HG02588 (cell line): ENCODE measurements around the gene GPC6.

Experiments used
- ATAC-seq: cut with Tn5 transposase; IDR thresholded peaks from one replicate; pipeline ENCODE4 v1.9.1; 2021; ENCODE audit warnings: mild to moderate bottlenecking, moderate library complexity; ENCODE audit not compliant: unreplicated experiment

Gene GPC6

DNA sequence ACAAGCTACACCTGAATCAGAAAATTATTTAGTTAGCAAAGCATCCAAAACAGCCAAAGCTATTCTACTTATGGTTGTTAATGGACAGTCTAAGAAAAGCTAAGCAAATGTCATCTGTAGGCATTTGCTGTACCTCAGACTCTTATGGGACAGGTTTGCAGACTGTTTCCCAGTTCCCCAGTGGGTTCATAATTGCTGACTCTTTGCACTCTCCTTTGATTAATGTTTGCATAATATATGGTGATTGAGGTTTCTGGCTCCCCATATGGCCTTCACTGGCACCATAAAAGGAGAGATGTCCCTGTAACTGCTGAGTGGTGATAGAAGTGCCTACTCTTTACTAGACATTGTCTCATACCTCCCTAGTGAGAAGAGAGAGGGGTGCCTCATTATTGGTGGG, 142.1 kb downstream of the GPC6 start:
- ATAC-seq, result no peak

DNA sequence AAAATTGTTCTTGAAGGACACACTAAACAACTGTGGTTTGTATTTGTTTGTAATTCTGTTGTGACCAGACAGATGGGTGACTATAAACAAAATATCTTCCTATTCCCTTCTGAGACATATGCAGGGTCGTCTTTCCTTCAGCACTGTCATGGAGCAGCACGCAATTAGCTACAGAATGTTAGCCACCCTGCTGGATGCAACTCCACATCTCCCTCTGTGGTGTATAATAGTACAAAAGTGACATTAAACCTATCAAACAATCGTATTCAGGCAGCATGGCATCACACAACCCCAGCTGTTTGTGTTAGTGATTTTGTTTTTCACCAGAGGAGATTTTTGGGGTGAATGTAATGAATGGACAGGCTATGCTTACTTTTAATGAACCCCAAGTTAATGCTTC, 146.2 kb downstream of the GPC6 start:
- no peak for ATAC-seq

DNA sequence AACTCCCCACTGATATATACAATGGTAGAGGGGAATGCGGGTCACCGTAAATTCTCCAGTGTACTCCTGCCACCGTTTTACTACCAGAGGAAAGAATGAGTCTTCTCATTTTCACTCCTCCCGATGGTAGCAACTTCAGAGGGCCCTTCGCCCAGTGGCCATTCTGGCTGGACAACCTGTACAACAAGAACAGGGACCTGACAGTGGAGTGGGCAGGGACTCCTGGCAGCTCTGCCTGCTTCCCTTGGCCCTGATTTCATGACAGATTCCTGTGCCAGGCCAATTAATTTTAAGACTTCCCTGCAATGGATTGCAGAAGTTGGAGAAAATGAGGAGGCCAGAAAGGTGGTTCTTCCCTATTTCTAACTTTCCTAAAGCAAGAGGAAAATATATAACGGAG, 148.9 kb downstream of the GPC6 start:
- ATAC-seq, result no peak

DNA sequence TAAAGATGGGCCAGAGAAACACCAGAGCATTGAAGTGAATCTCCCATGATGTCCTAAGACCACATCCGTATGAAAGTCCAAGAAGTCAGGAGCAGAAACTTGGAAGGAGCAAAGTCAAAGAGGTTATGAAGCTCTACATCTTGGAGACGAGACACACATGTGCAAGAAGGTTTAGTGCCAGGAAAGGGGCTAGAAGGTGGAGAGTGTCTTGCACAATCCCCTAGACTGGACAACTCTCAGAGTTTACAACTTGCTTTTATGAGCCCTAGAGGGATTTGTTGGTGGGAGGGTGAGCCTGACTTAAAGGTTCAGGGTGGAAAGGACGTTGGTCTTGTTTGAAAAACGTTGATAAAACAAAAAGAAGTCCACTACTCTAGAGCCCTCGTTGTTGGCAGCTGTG, 150.6 kb downstream of the GPC6 start:
- ATAC-seq, result no peak

DNA sequence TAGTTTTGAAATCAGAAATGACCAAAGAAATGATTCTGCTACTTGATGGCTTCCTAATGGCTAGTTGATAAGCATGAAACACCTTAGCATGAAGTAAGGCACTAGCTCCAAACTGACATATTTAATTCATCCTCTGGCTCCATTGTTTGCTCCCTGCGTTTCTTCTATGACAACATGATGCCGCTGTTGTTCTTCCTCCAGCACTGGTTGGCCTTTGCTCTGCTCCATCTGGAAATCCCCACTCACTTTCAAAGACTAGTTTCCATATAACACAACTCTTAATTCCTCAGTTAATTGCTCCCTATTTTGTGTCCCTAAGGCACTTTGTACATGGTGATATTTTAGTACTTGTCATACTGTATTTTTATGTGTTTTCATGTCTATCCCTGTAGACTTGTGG, 151.6 kb downstream of the GPC6 start:
- no peak for ATAC-seq

DNA sequence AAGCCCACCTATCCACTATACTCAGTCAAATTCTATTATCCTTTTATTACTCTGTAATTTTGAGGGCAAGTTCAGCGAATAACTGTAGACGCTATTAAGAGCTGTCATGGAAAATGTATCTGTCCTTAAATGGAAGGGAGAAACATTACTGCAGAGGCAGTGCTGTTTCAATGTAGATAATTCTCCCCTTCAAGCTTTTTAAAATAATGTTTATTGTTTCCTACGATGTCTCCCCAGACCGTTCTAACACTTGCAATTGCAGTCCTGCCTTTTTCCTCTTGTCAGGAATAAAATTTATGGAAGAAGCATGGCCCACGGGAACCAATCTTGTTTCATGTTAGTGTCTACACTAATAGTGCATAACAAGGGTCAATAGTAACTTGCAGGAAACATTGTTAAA, 159.5 kb downstream of the GPC6 start:
- no peak for ATAC-seq

DNA sequence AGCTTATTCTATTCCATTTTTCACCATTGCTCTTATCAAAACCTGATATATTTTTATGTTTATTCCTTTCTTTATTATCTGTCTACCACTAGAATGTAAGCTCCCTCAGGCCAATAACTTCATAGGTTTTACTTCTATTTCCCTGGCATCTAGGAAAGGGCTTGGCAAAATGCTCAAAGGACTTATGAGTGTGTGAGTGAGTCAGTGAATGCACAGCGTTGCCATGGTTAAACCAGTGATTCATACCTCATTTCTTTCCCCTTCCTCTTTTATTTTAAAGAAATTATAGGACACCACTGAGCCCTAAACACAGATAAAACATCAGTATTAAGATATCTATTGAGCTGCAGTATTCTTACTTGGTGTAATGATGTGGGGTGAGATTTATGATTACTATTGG, 162.1 kb downstream of the GPC6 start:
- no peak for ATAC-seq

DNA sequence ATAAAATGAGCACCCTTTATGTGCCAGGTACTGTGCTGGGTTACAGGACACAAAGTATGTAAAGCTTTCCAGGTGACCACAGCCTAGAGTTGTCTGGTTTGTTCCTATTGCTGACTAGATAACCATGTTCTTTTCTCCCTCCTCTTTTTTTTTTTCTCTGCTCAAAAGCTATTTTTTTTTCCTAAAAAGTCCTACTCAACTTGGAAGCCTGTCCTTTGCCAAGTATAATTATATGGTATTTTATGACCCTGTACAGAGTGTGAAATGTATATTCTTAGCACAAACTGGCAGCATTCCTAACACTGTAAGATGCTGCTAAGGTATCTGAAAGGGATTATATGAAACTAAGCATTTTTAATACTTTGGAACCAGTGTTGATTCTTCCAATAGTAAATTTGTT, 171.0 kb downstream of the GPC6 start:
- ATAC-seq, result no peak

DNA sequence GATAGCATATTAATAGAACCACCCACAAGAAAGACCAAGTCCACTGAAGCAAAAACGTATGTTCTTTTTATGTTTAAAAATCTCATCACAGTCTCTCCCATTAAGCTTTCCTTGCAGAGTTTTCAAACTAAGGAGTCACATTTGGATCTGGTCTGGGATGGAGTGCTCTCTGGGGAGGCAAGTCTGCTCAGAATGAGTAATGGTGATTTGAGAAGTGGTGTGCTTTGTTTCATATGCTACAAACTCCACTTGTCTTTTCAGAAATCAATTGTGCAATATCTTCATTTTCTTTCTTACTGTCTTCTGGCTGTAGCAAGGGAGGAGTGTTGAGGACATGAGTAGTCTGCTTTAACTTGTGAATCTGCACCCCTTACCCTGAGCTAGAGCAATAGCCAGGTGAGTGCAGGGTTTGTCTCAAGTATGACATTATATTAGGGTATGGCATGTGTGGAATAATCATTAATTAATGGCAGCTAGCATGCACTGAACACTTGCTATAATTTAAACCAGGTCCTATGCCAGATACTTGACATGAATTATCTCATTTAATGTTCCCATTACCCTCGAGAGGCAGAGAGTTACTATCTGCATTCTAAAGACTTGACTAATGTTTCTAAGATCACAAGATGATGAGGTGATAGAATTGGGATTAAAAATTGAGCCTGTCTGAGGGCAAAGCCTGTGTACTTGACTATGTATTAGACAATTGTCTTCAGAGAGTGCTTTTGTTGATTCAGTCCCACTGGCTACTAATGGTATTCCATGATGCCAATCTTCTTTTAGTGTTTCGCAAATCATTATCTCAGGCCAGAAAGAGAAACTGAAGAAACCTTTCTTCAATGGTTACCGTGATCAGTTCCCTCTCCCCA, 171.8 kb downstream of the GPC6 start:
- ATAC-seq, result no peak

DNA sequence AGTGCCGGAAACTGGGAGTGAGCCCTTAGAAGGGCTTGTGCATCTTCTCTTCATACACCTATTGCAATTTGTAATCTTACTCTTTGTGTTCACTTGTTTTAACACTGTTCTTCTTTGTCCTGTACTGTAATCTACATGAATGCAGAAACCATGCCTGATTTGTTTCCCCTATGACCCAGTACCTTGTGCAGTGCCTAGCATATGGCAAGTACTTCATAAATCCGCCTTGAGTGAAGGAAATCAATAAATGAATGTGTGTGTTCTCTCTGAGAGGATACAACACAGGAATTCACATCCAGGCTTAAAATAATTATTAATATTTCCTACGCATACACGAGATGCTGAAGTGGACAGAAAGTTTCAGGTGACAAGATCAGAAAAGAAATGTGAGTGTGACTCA, 172.6 kb downstream of the GPC6 start:
- ATAC-seq, result no peak

DNA sequence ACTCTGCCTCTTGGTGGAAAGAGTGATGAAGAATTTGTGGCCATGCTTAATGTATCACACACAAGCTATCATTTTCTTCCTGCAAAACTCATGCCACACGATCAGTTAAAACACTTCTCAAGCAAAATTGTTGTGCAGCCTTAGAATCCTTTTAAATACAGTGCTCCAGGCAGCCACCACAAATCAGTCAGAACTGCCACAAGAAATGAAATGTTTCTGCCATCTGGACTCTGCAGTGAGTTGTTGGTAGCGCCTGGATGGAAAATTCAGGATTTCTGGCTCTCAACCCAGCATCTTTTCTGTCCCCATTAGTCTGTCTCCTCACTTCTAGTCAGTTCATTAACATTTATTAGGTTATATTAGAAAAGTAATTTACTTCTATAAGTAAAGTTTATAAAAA, 179.5 kb downstream of the GPC6 start:
- ATAC-seq, result no peak

DNA sequence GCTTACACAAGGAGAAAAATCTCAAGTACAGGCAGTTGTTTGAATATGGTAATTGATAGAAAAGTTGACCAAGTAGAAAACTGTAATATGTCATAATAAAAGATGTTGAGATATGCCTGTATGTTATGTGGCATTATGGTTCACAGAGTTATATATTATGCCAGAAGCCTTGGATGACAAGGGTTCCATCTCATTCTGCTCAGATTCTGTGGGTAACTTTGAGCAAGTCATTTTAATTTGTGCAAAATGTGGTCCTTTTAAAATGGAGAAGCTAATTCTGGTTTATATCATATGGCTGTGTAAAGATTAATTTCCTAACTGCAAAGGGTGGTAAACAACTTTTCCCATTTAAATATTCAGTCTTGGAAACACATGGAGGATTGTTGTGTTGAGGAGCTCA, 180.9 kb downstream of the GPC6 start:
- no peak for ATAC-seq

DNA sequence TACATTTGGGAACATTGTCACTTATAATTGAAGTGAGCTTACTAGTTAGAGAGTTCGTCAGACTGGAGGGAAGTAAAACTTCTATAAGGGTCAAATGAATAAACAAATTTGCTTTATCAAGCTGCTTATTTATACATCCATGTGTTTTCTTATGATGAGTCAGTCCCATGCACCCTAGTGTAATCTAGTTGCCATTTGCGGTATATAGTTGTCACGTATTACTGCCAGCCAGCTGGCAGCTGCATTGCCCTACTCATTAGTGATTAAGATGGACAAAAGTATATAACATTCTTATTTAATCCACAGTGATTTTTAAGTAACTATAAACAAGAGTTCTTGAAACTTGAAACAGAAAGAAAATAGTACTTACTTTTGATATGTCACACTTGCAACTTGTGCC, 182.4 kb downstream of the GPC6 start:
- ATAC-seq, result no peak

DNA sequence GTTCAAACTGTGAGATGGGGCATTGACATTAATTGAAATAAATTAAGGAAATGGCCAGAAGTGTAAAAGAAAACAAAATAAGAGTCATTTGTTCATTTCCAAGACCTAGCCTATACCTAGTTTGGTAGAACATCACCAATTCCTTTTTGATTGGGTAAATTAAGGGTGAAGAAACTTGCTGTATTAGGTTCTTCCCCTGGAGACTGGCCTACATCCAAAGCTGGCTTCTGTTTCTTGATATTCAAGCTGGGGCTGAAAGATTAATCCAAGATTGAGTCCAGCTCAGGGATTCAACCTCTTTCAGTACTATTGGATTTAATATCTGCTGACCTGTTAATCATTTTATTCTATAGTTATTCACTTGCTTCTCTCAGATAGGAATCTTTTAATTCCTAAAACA, 183.2 kb downstream of the GPC6 start:
- no peak for ATAC-seq

DNA sequence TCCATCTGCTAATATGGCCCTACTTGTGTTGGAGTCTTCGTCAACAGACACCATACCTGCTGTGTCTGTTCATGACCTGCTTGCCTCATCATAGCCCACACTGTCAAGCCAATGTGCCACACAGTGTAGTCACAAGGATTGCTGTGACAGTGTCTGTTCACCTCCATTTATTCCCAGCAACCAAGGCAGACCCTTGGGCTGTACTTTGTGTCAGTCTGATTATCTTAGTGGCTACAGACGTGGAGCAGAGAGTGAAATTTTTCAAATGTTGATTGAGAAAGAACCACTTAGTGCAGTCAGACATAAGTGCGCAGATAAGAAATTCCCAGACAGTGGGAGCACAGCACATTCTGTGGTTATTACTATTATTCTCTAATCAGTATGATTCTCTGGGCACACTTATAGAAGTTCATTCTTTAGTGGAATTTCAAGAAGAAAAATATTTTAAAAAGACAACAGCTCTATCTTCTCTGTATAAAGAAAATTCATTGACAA, 184.6 kb downstream of the GPC6 start:
- ATAC-seq, result no peak

DNA sequence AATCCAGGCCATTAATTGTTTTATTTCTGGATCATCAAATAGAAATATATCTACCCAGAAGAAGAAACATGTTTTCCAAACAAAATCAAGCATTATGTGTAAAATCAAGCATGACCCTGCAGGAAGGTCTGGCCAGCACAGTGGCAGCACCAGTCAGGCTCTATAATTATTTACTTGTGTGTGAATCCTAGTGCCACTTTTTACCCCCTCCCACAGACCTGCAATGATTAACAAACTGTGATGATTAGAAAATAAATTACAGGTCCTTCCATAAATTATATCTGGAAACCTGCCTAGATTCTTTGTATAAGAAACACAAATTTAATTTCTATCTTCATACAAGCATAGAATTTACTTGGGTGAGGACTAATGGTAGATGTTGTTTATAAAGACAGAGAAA, 186.1 kb downstream of the GPC6 start:
- ATAC-seq, result no peak

DNA sequence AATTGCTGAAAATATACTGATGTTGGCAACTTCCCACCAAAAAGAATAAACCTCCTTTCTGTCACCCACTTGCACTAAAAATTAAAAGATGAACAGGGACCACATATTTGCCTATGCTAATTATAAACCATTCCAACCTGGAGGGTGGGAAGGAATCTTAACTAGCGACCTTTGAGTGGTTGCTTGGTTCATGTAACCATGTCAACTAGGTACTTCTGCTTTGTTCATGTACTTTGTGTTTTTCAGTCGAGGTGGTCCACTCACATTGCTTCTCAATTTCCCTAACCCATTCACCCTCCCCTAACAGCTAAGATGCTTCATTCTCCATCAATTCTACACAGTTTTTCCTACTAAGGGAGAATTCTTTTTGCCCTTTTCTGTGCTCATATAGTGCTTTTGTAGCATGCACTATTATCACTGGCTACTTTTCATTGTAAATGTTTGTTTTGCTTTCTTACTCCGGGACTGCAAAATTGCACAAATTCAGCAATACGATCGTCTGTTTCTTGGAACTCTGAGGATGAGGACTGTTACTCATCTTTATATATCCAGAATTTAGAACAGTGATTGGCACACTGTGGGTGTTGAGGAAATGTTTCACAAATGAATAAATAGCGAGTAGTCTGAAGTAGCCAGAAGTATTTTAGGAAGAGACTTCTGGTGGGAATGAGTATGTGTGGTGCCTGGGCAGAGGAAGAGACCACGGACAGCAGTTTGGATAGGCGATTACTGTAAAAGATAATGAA, 187.5 kb downstream of the GPC6 start:
- no peak for ATAC-seq

DNA sequence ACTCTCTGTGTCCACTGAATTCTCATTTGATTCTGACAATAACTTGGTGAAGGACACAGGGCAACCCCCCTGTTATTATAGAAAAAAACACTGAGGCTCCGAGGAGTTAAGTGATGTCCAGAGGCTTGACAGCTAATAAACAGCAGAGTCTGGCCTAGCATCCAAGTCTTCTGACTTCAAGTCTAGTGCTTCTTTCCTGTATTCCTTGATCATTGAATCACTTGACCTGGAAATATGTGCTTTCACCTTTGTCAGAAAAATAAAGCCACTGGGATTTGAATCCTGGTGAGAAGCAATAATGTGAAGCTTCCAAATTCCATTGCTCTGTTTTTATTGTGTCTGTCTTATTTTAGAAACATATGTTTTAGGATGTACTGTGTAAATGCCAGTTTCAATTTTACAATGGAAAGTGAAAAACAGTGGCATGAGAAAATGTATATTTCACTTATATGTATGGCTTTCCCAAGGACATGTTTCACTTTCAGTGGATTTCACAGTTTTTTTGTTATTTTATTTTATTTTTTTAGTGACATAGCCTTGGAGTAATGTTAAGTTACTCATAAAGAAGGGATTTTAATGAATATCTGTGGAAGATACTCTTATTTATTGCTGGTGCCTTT, 190.2 kb downstream of the GPC6 start:
- no peak for ATAC-seq

DNA sequence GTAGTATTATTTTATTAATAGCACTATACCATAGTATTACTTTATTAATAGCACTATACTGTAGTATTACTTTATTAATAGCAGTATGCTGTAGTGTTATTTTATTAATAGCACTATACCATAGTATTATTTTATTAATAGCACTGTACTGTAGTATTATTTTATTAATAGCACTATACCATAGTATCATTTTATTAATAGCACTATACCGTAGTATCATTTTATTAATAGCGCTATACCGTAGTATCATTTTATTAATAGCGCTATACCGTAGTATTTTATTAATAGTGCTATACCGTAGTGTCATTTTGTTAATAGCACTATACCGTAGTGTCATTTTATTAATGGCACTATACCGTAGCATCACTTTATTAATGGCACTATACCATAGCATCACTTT, 191.8 kb downstream of the GPC6 start:
- no peak for ATAC-seq

DNA sequence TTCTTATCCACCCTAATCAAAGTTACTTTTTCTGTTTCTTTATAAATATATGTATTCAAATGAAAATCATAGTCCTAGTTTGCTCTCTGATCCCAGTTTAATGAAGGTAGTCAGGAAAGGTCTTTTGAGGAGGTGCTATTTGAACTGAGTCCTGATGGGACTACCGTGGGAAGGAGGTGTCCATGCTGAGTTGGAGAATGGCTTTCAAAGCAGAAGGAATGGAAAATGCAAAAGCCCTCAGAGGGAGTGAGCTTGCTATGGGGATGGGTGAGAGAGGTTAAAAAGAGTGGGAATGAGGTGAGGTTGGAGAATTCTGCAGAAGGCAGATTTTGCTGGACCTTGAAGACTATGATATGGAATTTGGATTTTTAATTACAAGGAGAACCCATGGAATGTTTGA, 193.6 kb downstream of the GPC6 start:
- no peak for ATAC-seq

DNA sequence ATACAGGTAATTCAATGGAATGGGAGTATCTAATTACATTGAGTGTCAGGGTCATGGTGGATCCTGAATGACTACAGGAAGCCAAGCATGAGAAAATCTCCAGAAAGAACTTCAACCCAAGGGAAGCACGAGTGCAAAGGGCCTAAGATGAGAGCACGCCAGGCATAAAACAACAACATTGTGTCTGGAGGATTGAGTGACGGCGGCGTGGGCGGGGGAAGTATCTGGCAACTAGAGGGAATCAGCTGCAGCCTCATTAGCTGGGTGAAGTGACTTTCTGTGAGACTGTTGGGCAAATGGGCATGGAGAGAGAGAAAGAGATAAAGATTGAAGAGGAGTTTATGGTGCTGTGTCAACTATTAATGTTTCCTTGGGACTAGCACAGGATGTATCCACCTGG, 194.3 kb downstream of the GPC6 start:
- ATAC-seq, result no peak

DNA sequence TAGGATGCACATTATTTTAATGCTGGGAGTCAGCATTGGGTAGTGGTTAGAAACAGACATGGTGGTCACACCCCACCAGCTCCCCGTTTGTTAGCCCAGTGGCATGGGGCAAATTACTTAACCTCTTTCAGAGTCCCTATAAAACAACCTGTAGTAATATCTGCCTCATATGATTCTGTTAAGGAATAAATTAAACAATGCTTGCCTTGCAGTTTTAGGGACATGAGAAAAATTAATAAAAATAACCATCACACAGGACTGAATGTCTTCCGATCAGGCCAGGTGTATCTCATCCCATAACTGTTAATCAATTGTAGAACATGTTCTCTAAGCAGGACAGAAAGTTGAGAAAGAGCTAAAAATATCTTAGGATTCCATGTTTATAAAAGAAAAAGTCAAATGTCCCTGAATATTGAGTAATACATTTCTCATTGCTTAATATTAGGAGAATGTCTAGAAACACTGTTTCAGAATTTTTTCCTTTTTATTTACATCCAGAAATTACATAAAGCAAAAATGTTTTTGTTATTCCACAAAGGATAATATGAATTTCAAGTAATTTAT, 196.5 kb downstream of the GPC6 start:
- ATAC-seq, result no peak
